ENCODE results near the gene CDH4. TPM values are rescaled to one million over a fixed set of nuclear protein-coding genes. Genes with fewer than 3 reads are reported as not detected.

The CDH4 gene
- total and polyA plus RNA-seq, 2 of the 8 experiments (the other 6 are each of a cell fraction or from before 2014, with no cell fraction given) = 4.3 to 7.9 TPM

- CTCF ChIA-PET (ENCODE audit: partially characterized antibody) = interaction anchor here (0.7 kb wide), 1 partner anchor 90 kb away, joined by 3 read pairs; no protein-coding TSS in a partner anchor
- no peak overlapping the region for H2BK12ac ChIP-seq (ENCODE audit: low read depth, low read length)
- no peak overlapping the region for H3K14ac ChIP-seq (ENCODE audit: insufficient read length)
- H3K4me1 ChIP-seq (replicated peaks in 1 of 4; ENCODE audit: control insufficient read depth in 3 of 4, insufficient read depth in 4 of 4, low read length in 3 of 4) = peaks cover 0 to 25% (median 8%) of the 10 kb centered on the region in 4 experiments; a peak in 6 of 7 replicates
- peaks cover 0 to 2% (median 0%) of the 10 kb centered on the region in 4 experiments; a peak in 1 of 7 replicates for H3K27me3 ChIP-seq (replicated peaks in 1 of 4; ENCODE audit: control insufficient read depth in 3 of 4, extremely low read depth in 1 of 4, insufficient read depth in 3 of 4, low read length in 3 of 4)
- H3K79me1 ChIP-seq (ENCODE audit: low read depth, low read length) = no peaks in the 10 kb centered on the region
- 94% methylated on average over 17 of the region's 17 CpGs; no CpG with 5 or more reads in 1 of the 2 experiments for WGBS, 2 experiments (ENCODE audit: extremely low coverage in 1 of 2, insufficient coverage in 1 of 2, insufficient read length in 1 of 2, insufficient replicate concordance in 2 of 2, low coverage in 1 of 2, low lambda C conversion rate in 2 of 2, missing lambda C conversion rate in 1 of 2)
- DNase-seq (ENCODE audit: low read depth in 1 of 2, low spot score in 2 of 2) (no peak), FAIRE-seq (no peak)
- H3K23me2 ChIP-seq (ENCODE audit: low read depth, low read length) = peaks cover 7% of the 10 kb centered on the region; the same call in 1 of the 2 replicates
- no peak overlapping the region for H2BK15ac ChIP-seq (ENCODE audit: low read length)
- no peak overlapping the region for H3K4me3 ChIP-seq (ENCODE audit: extremely low read depth in 1 of 4, insufficient read depth in 2 of 4, low read depth in 3 of 4, low read length in 4 of 4)
- no peak overlapping the region for H3K9ac ChIP-seq (replicated peaks in 1 of 4; ENCODE audit: extremely low read depth in 1 of 4, low read depth in 3 of 4, low read length in 3 of 4)
- no peak overlapping the region for H4K91ac ChIP-seq (replicated peaks; ENCODE audit: insufficient read length, low read length)
- H2AFZ ChIP-seq (ENCODE audit: low read length) = no peak overlapping the region
- no peak overlapping the region for H3K23ac ChIP-seq (ENCODE audit: insufficient read length)
- H3K79me2 ChIP-seq (ENCODE audit: control insufficient read depth in 1 of 2, insufficient read depth in 2 of 2, low read length in 2 of 2) = no peaks in the 10 kb centered on the region
- H3K9me3 ChIP-seq (ENCODE audit: insufficient read depth in 2 of 2, low read depth in 1 of 2, low read length in 1 of 2) = no peaks in the 10 kb centered on the region
- no peak overlapping the region for H3K18ac ChIP-seq (ENCODE audit: extremely low read depth, low read length)
- no peak overlapping the region for H3K56ac ChIP-seq (replicated peaks; ENCODE audit: insufficient read length, low read depth, low read length)
- no peak for TF ChIP-seq NRF1 (IDR thresholded peaks at IDR 0.05; ENCODE audit: low read depth, low read length)
- TF ChIP-seq KDM1A (IDR thresholded peaks at IDR 0.05; ENCODE audit: borderline replicate concordance, low read length) = no peak
- TF ChIP-seq GABPA (IDR thresholded peaks at IDR 0.05; ENCODE audit: borderline replicate concordance, insufficient read depth, low read length) = no peak
- no peak for TF ChIP-seq CBX8 (IDR thresholded peaks at IDR 0.05; ENCODE audit: borderline replicate concordance, low read depth, low read length)
- TF ChIP-seq SRF (IDR thresholded peaks at IDR 0.05; ENCODE audit: low read depth, low read length) = no peak
- TF ChIP-seq ASH2L (IDR thresholded peaks at IDR 0.05; ENCODE audit: low read length) = no peak
- no peak for TF ChIP-seq SIX5 (IDR thresholded peaks at IDR 0.05; ENCODE audit: low read depth, low read length)
- no peak for TF ChIP-seq KDM5A (IDR thresholded peaks at IDR 0.05; ENCODE audit: low read length)
- H2AK5ac ChIP-seq (ENCODE audit: low read depth, low read length) = no peak overlapping the region
- no peak overlapping the region for H4K5ac ChIP-seq (ENCODE audit: insufficient read length, low read depth, low read length)
- no peak overlapping the region for H2BK20ac ChIP-seq (ENCODE audit: low read length)
- H3K4ac ChIP-seq (replicated peaks; ENCODE audit: insufficient read length, low read depth, low read length) = no peak overlapping the region
- POLR2A ChIA-PET (ENCODE audit: partially characterized antibody) = no interaction called here
- no peak overlapping the region for H3K4me2 ChIP-seq (ENCODE audit: insufficient read depth in 1 of 2, low read depth in 2 of 2, low read length in 2 of 2)
- no peak overlapping the region for H3K27ac ChIP-seq (ENCODE audit: low read depth, low read length)
- no peaks in the 10 kb centered on the region for H3K36me3 ChIP-seq (ENCODE audit: control insufficient read depth in 2 of 4, insufficient read depth in 4 of 4, low read length in 3 of 4)
- peaks cover 0 to 6% of the 10 kb centered on the region in 2 experiments for H4K20me1 ChIP-seq (replicated peaks in 1 of 2; ENCODE audit: control insufficient read depth in 1 of 2, insufficient read depth in 2 of 2, low read length in 2 of 2)
- no peak overlapping the region for H2BK5ac ChIP-seq (ENCODE audit: low read depth, low read length)
- H2BK120ac ChIP-seq (replicated peaks; ENCODE audit: low read depth, low read length) = no peak overlapping the region
- H4K8ac ChIP-seq (ENCODE audit: extremely low read depth, insufficient read depth, low read length) = no peak overlapping the region
These were observed 267.4 kb downstream of the CDH4 start for GRCh38 chr20:61519488-61519887.

All from H1 (cell line).